SK-N-SH (cell line): ENCODE data around the gene DDRGK1.

Source experiments
- CTCF ChIP-seq: fragments of 200-600 bp; sonication (generic); IDR thresholded peaks from 2 replicates; pipeline ENCODE4 v1.6.1; 2017; ENCODE audit warnings: antibody characterized with exemption, mild to moderate bottlenecking, moderate library complexity
- JUND ChIP-seq: IDR thresholded peaks from 2 replicates; pipeline ENCODE4 v1.4.0; 2012
- PBX3 ChIP-seq: IDR thresholded peaks from 2 replicates; pipeline ENCODE4; 2012
- POLR2AphosphoS5 ChIP-seq: IDR thresholded peaks from 2 replicates; pipeline ENCODE4 v1.6.1; 2012; ENCODE audit warnings: low read depth, low read length
- REST ChIP-seq: IDR thresholded peaks from 2 replicates; pipeline ENCODE4 v1.6.1; 2012; ENCODE audit warnings: mild to moderate bottlenecking, low read depth, low read length, moderate library complexity
- SIN3A ChIP-seq: IDR thresholded peaks from 2 replicates; pipeline ENCODE4 v1.6.1; 2012; ENCODE audit warnings: low read depth, mild to moderate bottlenecking, low read length, moderate library complexity, borderline replicate concordance
- SMC3 ChIP-seq: IDR thresholded peaks from 2 replicates; pipeline ENCODE4 v1.6.1; 2012; ENCODE audit warnings: low read depth, low read length, improper control_type of control experiment
- USF1 ChIP-seq: IDR thresholded peaks from 2 replicates; pipeline ENCODE4 v1.4.0; 2012; ENCODE audit warnings: low read depth, borderline replicate concordance
- USF2 ChIP-seq: fragments of 150-350 bp; IDR thresholded peaks from 2 replicates; pipeline ENCODE4 v1.6.1; 2017; ENCODE audit warnings: antibody characterized with exemption, low read length, low read depth, borderline replicate concordance

- no peak for TF ChIP-seq CTCF
- no peak for TF ChIP-seq POLR2AphosphoS5
- TF ChIP-seq JUND = no peak
- no peak for TF ChIP-seq USF1
- TF ChIP-seq REST = no peak
- TF ChIP-seq USF2 = no peak
- TF ChIP-seq SIN3A = no peak
- TF ChIP-seq PBX3 = no peak
- TF ChIP-seq SMC3 = no peak
These were observed 41.1 kb downstream of the DDRGK1 start for GRCh38 chr20:3163099-3164042.
